Measurements from ENCODE around the gene SREK1IP1. TPM values are rescaled to one million over a fixed set of nuclear protein-coding genes. Genes with fewer than 3 reads are reported as not detected.

Gene SREK1IP1
- 10.9 and 11.0 TPM in 2 replicates for total RNA-seq (2014; rRNA removed; shearing (Covaris generic))

DNA sequence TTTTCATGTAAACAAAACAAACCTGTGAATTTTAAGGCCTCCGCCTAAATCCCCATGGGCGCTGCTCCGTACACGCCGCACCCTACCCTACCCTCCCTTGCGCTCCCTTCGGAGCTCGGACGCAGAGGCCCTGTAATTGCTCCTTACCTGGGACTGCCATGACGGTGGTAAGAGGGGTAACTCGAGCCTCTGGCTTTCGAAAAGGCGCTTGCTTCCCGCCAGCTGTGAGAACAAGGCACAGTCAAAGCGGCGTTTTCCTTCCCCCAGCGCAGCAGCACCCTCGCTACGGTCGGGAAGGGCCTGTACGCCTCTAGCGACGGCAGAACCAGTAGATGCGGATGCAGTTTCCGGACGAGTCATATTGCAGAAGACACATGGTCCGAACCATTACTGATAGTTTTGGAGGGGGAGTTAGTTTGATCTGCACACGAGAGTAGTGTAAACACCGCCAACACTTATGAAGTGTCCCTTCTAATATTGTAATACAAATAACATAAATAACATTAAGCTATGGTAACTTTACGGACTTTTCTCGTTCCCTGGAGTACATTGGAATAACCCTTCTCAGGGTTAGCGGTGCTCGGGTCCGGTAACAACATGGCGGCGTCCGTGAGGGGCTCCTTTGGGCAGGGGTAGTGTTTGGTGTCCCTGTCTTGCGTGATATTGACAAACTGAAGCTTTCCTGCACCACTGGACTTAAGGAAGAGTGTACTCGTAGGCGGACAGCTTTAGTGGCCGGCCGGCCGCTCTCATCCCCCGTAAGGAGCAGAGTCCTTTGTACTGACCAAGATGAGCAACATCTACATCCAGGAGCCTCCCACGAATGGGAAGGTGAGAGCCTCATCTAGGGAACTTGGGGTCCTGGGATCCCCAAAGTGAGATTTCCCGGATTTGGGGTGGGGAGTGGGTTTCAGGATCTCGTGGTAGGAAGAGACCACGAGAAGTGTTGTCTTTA, at the start of gene SREK1IP1, which contains the start of gene CWC27:
Gene SREK1IP1 (minus strand): TSS at position 334 of the 955 bp plus-strand sequence. CDS start 174 bp downstream, at position 160.
Gene CWC27 (plus strand): TSS at position 573 of the 955 bp plus-strand sequence. CDS start 217 bp downstream, at position 790.
- Histone ChIP-seq H3K4me3 (peak within 1 kb of the TSS; percentile 87), H3K9me3 (replicated peaks) (no peaks in the 10 kb centered on the region), H3K27ac (peak within 1 kb of the TSS; percentile 94), H3K4me1 (peaks cover 11% of the 10 kb centered on the region), H3K36me3 (peaks cover 2% of the 10 kb centered on the region), H3K27me3 (no peaks in the 10 kb centered on the region)
- peak; percentile 94 to 95 for DNase-seq

DNA sequence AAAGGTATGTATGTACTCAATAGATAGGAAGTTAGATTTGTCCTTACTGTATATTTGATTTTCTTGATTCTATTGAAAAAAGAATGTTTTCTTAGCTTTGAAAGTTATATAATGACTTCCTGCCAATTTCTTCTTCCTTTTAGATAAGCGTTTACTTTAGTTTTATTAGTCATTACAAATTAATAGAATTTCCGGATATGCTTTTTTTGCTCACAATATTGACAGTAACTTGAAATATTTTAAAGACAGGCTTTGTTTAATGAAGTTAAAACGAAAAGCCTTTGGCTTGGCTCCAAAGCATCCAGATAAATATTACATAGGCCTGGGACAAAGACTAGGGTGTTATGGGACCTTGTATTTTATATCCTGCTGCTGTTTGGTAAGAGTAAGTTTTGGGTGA, 49.8 kb upstream of the SREK1IP1 start:
- no peaks in the 10 kb centered on the region; the same call in 1 of the 2 replicates for H3K9me3 ChIP-seq (replicated peaks)
- H3K36me3 ChIP-seq: peaks cover 2% of the 10 kb centered on the region; the same call in 1 of the 2 replicates
- no peak for DNase-seq
- no peak overlapping the region for H3K4me3 ChIP-seq
- H3K27ac ChIP-seq: no peak overlapping the region
- H3K4me1 ChIP-seq: no peaks in the 10 kb centered on the region
- H3K27me3 ChIP-seq: no peaks in the 10 kb centered on the region

DNA sequence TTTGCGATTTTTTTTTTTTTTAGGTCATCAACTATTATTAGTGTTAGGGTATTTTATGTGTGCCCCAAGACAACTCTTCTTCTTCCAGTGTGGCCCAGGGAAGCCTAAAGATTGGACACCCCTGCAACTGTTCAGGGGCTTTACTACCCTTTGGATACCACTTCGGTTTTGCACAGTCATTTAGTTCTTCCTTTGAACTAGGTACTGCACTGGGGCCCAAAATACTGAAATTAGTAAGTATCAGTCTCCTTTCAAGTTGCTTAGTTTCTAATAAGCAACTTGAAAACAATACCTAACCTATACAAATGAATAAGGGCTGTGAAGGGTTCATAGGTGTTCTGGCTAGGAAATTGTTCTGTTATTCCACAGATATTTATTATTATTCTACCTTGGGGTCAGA, 45.6 kb upstream of the SREK1IP1 start:
- no peaks in the 10 kb centered on the region for H3K9me3 ChIP-seq (replicated peaks)
- H3K27me3 ChIP-seq: no peaks in the 10 kb centered on the region
- H3K4me3 ChIP-seq: no peak overlapping the region
- H3K27ac ChIP-seq: no peak overlapping the region
- DNase-seq: no peak
- H3K4me1 ChIP-seq: no peaks in the 10 kb centered on the region
- peaks cover 6% of the 10 kb centered on the region; the same call in 1 of the 2 replicates for H3K36me3 ChIP-seq

DNA sequence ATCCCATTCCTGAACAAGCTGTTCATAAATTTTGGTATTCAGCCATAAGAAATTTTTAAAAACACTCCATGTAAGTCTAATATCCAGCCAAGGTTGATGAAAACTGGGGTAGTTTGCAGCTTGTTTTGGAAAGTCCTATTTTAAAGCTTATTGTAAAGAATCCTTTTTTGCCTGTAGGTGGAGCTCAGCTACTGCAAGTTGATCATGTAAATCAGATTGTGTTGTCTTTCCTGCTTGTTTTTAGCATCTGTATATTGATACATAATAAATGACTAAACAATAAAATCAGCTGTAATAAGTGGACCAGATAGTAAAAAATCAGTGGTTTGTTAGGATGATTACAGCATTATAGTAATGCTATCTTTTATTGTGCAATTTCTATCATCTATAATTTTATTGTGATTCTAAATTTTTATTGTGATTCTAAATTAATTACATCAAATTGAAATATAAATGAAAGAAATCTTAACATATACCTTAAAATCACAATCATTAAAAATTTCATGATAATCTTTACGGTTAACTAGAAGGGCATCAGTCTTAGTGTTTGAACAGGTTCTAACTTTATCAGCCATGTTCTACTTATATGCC, 42.7 kb upstream of the SREK1IP1 start:
- Histone ChIP-seq H3K27ac (no peak overlapping the region), H3K27me3 (no peaks in the 10 kb centered on the region), H3K4me1 (no peaks in the 10 kb centered on the region), H3K4me3 (no peak overlapping the region), H3K36me3 (peaks cover 4% of the 10 kb centered on the region; the same call in 1 of the 2 replicates), H3K9me3 (replicated peaks) (no peaks in the 10 kb centered on the region)
- peak; percentile 3 to 66 for DNase-seq

DNA sequence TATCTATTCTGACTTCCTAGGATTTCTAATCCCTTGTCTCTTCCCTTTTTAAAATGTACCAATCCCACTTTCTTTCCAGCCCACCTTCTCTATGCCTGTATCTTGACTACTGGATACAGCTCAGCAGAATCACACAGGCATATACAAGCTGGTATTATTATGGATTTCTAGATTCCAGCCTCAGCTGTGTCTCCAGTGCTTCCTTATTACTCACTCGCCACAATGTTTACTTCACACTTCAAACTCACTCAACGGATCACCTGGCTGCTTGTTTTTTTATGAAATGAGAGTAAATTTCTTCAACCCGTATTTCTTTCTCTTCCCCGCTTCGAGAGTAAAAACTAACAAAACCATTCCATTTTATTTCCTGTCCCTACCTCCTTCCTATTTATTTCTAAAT, 39.0 kb upstream of the SREK1IP1 start:
- no peaks in the 10 kb centered on the region for H3K4me1 ChIP-seq
- no peak for DNase-seq
- no peaks in the 10 kb centered on the region for H3K27me3 ChIP-seq
- peaks cover 10% of the 10 kb centered on the region for H3K36me3 ChIP-seq
- H3K27ac ChIP-seq: no peak overlapping the region
- no peak overlapping the region for H3K4me3 ChIP-seq
- no peaks in the 10 kb centered on the region for H3K9me3 ChIP-seq (replicated peaks)

DNA sequence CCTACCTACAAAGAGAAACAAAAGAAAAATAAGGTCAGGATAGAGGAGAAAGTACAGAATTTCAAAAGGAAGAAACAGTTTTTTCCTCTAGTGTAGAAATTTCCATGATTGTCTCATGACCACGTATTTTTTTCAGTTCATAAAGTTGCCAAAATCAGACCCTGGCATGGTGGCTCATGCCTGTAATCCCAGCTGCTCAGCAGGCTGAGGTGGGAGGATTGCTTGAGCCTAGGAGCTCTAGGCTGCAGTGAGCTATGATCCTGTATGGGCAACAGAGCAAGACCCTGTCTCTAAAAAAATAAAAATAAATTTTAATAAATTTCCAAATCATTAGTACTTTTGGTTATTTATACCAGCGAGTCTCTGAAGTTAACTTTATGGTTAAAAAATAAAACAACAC, 38.0 kb upstream of the SREK1IP1 start:
- Histone ChIP-seq H3K4me3 (no peak overlapping the region), H3K9me3 (replicated peaks) (no peaks in the 10 kb centered on the region), H3K4me1 (no peaks in the 10 kb centered on the region), H3K27me3 (no peaks in the 10 kb centered on the region), H3K27ac (no peak overlapping the region), H3K36me3 (peaks cover 10% of the 10 kb centered on the region)
- no peak for DNase-seq

DNA sequence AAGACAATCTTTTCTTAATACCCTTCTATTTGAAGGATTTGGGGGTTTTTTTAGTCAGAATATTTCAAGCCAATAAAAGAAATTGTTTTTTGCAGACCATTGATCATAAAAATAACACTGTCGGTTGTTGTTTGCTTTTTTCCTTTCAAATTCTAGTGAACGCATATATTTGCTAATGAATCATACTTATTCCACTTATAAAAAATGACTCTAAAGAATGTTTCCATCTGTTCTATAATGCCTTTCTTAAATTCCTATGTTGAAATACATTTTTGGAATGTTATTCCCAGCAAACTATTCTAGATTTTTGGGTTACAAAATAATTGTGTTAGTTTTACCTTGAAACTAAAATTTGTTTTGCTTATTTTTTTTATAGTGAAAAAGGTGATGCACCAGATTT, 32.4 kb upstream of the SREK1IP1 start:
- peaks cover 17% of the 10 kb centered on the region for H3K36me3 ChIP-seq
- no peaks in the 10 kb centered on the region for H3K4me1 ChIP-seq
- no peaks in the 10 kb centered on the region for H3K9me3 ChIP-seq (replicated peaks)
- H3K27me3 ChIP-seq: no peaks in the 10 kb centered on the region
- DNase-seq: no peak
- H3K4me3 ChIP-seq: no peak overlapping the region
- H3K27ac ChIP-seq: no peak overlapping the region

DNA sequence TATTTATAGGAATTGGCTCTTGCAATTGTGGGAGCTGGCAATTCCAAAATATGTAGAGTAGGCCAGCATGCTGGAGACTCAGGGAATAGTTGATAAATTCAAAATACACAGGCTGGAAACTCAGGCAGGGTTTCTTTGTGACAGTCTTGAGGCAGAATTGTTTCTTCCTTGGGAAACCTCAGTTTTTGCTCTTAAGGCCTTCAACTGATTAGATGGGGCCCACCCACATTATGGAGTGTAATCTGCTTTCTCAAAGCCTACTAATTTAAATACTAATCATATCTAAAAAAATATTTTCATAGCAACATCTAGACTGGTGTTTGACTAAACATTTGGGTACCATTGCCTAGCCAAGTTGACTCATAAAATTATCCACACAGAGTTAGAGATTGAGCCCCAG, 27.8 kb upstream of the SREK1IP1 start:
- Histone ChIP-seq H3K4me1 (no peaks in the 10 kb centered on the region), H3K4me3 (no peak overlapping the region), H3K27ac (no peak overlapping the region), H3K36me3 (peaks cover 10% of the 10 kb centered on the region), H3K9me3 (replicated peaks) (no peaks in the 10 kb centered on the region), H3K27me3 (no peaks in the 10 kb centered on the region)
- no peak for DNase-seq

DNA sequence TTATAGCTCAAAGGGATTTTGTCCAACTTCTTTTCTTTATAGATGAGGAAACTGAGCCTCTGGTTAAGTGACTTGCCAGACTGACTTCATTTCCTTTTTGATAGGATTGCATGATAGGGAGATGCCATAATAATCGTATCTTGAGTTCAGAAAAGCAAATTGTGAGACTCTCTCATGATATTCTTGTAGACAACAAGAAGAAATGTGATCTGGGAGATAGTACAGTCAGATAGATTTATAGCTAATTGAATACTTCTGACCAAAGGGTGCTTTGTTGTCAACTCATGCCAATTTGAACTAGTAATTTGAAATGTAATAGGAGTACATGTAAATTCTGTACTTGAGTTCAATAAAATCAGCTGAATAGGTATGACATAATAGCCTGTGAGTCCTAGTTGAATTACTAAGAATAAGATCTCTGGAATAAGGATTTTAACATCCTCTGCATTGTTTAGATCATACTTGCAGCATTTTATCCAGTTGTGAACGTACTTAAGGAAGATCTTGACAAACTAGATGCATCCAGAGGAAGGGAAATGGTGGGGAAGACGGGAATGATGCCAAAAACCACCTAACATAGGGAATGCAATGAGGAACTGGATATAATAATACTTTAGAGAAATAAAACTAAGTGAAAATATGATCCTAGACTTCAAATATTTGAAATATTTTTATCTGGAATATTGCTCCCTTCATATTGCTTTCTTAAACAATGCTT, 25.7 kb upstream of the SREK1IP1 start:
- no peak overlapping the region for H3K4me3 ChIP-seq
- H3K9me3 ChIP-seq (replicated peaks): no peaks in the 10 kb centered on the region
- H3K27me3 ChIP-seq: no peaks in the 10 kb centered on the region
- peaks cover 10% of the 10 kb centered on the region for H3K36me3 ChIP-seq
- H3K27ac ChIP-seq: no peak overlapping the region
- DNase-seq: no peak
- no peaks in the 10 kb centered on the region for H3K4me1 ChIP-seq

DNA sequence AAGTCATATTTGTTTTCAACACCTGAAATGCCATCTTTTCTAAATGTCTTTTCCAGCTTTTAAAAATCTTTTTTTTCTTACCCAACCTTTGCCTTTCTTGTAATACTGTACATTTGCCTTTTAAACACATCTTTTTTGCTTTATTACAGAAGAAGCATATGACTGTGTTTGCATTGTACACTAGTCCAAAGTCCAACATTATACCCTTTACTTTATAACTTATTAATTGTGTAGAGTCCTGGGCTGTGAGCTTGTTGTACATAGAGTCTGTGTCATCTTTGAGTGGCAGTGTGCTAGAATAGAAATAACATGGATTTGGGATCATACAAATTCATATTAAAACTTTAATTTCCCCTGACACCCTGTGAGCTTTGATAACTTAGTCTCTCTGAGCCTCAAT, 24.0 kb upstream of the SREK1IP1 start:
- DNase-seq: no peak
- Histone ChIP-seq H3K27me3 (no peaks in the 10 kb centered on the region), H3K4me3 (no peak overlapping the region), H3K9me3 (replicated peaks) (no peaks in the 10 kb centered on the region), H3K27ac (no peak overlapping the region), H3K4me1 (no peaks in the 10 kb centered on the region), H3K36me3 (peaks cover 11% of the 10 kb centered on the region)

DNA sequence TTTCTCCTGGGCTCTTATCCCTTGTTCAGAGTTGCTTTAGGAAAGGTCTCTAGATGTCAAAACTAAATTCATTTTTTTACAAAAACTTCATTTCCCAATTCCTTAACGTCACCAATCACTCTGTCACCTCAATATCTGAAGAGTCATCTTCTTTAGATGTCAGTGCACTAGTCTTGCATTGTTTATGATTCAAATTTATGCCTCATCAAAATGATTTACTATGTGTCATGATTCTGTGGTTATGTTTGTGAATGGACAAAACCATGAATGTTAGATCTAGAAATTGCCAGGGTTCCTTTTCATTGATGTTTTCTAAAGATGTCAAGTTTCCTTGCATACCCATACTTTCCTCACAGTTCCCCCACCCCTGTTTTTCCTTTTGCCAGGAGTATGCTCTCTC, 21.7 kb upstream of the SREK1IP1 start:
- no peaks in the 10 kb centered on the region for H3K27me3 ChIP-seq
- DNase-seq: no peak
- no peak overlapping the region for H3K27ac ChIP-seq
- no peaks in the 10 kb centered on the region for H3K9me3 ChIP-seq (replicated peaks)
- H3K4me3 ChIP-seq: no peak overlapping the region
- peaks cover 19% of the 10 kb centered on the region for H3K36me3 ChIP-seq
- H3K4me1 ChIP-seq: no peaks in the 10 kb centered on the region

DNA sequence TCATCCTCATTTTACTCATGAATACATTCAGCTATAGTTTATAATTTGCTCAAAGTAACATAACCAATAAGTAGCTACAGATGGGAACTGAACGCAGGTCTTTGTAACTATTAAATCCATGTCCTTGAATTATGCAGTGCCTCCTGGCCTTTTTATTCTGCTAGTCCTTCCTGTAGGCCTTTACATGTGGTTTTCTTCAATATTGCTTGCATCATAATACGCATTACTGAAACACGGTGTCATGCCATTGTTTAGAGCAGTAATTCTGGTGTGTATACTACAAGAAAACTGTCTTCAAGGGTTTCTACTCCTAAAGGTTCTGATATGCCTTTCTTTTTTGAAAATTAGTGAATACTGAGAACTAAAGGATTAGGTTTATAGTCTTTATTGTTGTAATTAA, 21.0 kb upstream of the SREK1IP1 start:
- DNase-seq: no peak
- Histone ChIP-seq H3K27ac (no peak overlapping the region), H3K4me1 (no peaks in the 10 kb centered on the region), H3K27me3 (no peaks in the 10 kb centered on the region), H3K9me3 (replicated peaks) (no peaks in the 10 kb centered on the region), H3K4me3 (no peak overlapping the region), H3K36me3 (peaks cover 19% of the 10 kb centered on the region)

DNA sequence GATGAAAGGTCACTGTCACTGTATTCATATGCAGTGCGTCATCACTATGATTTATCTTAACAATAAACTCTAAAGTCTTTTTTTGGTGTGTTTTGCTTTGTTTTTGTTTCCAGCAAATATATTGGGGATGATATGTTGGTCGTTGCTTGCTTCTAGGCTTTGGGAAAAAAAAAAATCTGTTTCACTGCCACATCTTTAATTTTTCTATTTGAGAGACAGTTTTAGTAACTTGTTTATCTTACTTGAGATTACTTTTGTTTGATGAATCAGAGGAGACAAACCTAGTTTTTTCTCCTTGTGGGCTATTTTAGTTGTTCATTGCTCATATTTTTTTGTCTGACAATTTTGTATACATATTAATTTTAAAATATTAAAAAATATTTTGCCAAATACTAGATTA, 19.7 kb upstream of the SREK1IP1 start:
- Histone ChIP-seq H3K4me3 (no peak overlapping the region), H3K27ac (no peak overlapping the region), H3K36me3 (peaks cover 19% of the 10 kb centered on the region), H3K27me3 (no peaks in the 10 kb centered on the region), H3K4me1 (no peaks in the 10 kb centered on the region), H3K9me3 (replicated peaks) (no peaks in the 10 kb centered on the region)
- no peak for DNase-seq

DNA sequence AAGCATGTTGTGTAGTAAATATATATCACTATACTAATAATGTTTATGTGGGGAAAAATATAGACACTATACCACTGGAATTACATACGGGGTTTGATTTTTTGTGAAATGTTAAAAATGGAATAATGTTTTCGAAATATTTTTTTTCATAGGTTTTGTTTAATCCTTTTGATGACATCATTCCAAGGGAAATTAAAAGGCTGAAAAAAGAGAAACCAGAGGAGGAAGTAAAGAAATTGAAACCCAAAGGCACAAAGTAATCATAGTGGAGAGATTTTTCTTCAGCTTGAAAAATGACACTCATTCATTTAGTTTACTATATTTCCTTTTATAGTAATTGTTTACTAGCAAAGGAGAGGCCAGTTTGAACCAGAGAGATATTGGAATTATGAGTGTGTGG, 17.9 kb upstream of the SREK1IP1 start:
- Histone ChIP-seq H3K4me1 (no peaks in the 10 kb centered on the region), H3K27me3 (no peaks in the 10 kb centered on the region), H3K27ac (no peak overlapping the region), H3K9me3 (replicated peaks) (no peaks in the 10 kb centered on the region), H3K36me3 (peaks cover 19% of the 10 kb centered on the region), H3K4me3 (no peak overlapping the region)
- DNase-seq: no peak

All from SJCRH30 (cell line).